ENCODE measurements around the gene DDX53.

DDX53 gene

DNA sequence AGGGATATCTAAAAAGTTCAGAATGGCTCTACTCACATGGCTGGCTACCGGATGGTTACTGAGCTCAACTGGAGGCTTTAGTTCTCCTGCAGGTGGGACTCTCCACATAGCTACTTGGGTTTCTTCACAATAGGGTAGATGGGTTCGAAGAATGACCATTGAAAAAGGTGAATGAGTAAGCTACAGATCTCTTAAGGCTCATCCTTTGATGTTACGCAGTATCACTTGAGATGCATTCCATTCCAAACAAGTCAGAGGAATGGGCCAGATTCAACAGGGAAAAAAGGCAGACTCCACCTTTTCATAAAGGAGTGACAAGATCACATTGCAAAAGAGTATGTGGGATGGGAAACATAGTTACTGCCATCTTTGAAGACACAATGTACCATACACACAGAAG, 52.6 kb downstream of the DDX53 start:
- DNase-seq: no peak
